NT2/D1 (cell line): ENCODE measurements around the gene ERGIC1.

ENCODE experiments used
- SUZ12 ChIP-seq: IDR thresholded peaks from 2 replicates; pipeline ENCODE4 v1.6.1; 2011; ENCODE audit not compliant: insufficient read length, insufficient read depth; ENCODE audit errors: extremely low read depth
- YY1 ChIP-seq: IDR thresholded peaks from 2 replicates; pipeline ENCODE4 v1.6.1; 2011; ENCODE audit not compliant: insufficient read length, insufficient read depth
- ZNF274 ChIP-seq: IDR thresholded peaks from 2 replicates; pipeline ENCODE4 v1.6.1; 2011; ENCODE audit warnings: mild to moderate bottlenecking, low read depth, low read length

DNA sequence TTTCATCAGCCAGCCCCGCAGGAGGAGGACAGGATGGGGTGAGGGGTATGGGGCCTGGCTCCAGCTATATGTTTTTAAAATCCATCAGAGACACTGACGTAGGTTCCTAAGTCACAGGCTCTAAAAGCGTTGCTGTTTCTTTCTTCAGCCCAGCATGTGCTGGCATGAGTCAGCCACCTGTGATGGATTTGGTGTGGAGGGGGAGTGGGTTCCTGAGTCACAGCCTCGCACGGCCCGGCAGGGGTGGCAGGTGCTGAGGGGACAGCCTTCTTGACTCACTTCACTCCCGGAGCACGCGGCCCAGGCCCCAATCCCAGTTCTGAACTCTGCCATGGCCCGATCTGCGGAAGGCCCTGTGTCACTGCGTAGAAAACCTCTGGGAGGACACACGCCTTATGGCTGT, 86.4 kb downstream of the ERGIC1 start:
- TF ChIP-seq YY1 (no peak), SUZ12 (no peak), ZNF274 (no peak)
